ENCODE measurements around the gene CDH13. TPM values are rescaled to one million over a fixed set of nuclear protein-coding genes. Genes with fewer than 3 reads are reported as not detected.

Gene CDH13
- total RNA-seq, 4 donors from 2014 or later: 2.0 to 6.6 (median 4.1) TPM; not detected in 1

- Histone ChIP-seq H3K27me3 (no peaks in the 10 kb centered on the region), H3K36me3 (no peaks in the 10 kb centered on the region), H3K4me3 (no peak overlapping the region), H3K27ac (no peak overlapping the region), H3K9me3 (no peaks in the 10 kb centered on the region), H3K4me1 (no peaks in the 10 kb centered on the region)
- no peak for DNase-seq
- no peak for TF ChIP-seq CTCF (IDR thresholded peaks at IDR 0.05)
Measured at GRCh38 chr16:82860071-82860470, 233.3 kb downstream of the CDH13 start.

DNA sequence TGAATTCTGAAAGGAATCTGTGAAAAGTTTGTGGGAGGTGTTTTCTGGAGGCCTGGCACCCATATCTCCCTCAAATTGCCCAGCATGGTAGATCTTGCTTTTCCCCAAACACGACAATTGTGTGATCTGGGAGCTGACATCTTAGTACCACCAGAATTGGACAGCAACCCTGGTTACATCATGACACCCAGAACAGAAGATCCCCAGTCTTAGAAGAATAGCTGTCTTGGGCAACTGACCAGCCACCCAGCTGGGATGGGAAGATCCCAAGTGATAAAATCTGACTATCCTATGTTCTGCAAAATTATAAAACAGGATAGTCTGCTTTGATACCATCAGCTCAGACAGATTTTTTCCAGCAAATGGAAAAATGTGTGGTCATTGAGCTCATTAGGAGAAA lies 235.3 kb downstream of the CDH13 start:
- DNase-seq: no peak

DNA sequence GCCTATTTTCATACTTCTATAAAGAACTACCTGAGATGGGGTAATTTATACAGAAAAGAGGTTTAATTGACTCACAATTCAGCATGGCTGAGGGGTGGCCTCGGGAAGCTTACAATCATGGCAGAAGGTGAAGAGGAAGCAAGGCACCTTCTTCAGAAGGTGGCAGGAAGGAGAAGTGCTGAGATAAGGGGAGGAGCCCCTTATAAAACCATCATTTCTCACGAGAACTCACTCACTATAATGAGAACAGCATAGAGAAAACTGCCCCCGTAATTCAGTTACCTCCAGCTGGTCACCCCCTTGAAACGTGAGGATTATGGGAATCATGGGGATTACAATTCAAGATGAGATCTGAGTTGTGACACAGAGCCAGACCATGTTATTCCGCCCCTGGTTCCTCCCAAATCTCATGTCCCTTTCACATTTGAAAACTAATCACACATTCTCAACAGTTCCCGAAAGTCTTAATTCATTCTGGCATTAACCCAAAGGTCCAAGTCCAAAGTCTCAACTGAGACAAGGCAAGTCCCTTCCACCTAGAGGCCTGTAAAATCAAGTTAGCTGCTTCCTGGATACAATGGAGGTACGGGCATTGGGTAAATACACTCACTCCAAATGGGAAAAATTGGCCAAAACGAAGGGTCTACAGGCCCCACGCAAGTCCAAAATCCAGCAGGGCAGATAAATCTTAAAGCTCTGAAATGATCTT lies 237.7 kb downstream of the CDH13 start:
- DNase-seq: peak in 1 of 3 donors; percentile 51
- H3K36me3 ChIP-seq: no peaks in the 10 kb centered on the region

More for the DNA sequence above, 235.3 kb downstream of the CDH13 start:
- Histone ChIP-seq H3K9me3 (no peaks in the 10 kb centered on the region), H3K27me3 (no peaks in the 10 kb centered on the region), H3K4me1 (no peaks in the 10 kb centered on the region), H3K27ac (no peak overlapping the region), H3K4me3 (no peak overlapping the region), H3K36me3 (no peaks in the 10 kb centered on the region)
- no peak for TF ChIP-seq POLR2A (IDR thresholded peaks at IDR 0.05)
- no peak for TF ChIP-seq CTCF (IDR thresholded peaks at IDR 0.05)

DNA sequence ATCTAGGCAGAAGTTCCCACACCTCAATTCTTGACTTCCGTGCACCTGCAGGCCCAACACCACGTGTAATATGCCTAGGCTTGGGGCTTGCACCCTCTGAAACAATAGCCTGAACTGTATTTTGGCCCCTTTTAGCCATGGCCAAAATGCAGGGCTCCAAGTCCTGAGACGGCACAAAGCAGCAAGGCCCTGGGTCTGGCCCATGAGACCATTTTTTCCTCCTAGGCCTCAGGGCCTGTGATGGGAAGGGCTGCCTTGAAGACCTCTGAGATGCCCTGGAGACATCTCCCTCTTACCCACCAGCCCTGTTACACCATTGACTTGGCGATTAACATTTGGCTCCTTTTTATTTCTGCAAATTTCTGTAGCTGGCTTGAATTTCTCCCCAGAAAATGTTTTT lies 238.6 kb downstream of the CDH13 start:
- no peaks in the 10 kb centered on the region for H3K27me3 ChIP-seq
- no peak overlapping the region for H3K4me3 ChIP-seq
- H3K36me3 ChIP-seq: no peaks in the 10 kb centered on the region
- no peak for DNase-seq
- peaks cover 0 to 6% (median 0%) of the 10 kb centered on the region in 4 donors for H3K4me1 ChIP-seq
- TF ChIP-seq CTCF (IDR thresholded peaks at IDR 0.05): no peak
- no peak for TF ChIP-seq POLR2A (IDR thresholded peaks at IDR 0.05)
- H3K27ac ChIP-seq: no peak overlapping the region
- no peaks in the 10 kb centered on the region for H3K9me3 ChIP-seq

More for the DNA sequence above, 237.7 kb downstream of the CDH13 start:
- no peak overlapping the region for H3K4me3 ChIP-seq
- H3K9me3 ChIP-seq: no peaks in the 10 kb centered on the region
- peak overlapping the region in 2 of 4 donors; percentile 24 to 48 for H3K27ac ChIP-seq
- peaks cover 0 to 6% (median 0%) of the 10 kb centered on the region in 4 donors for H3K4me1 ChIP-seq
- TF ChIP-seq POLR2A (IDR thresholded peaks at IDR 0.05): no peak
- TF ChIP-seq CTCF (IDR thresholded peaks at IDR 0.05): peak in 3 of 6 experiments; percentile 11 to 23 (median 22)
- H3K27me3 ChIP-seq: no peaks in the 10 kb centered on the region

- Histone ChIP-seq H3K9me3 (no peaks in the 10 kb centered on the region), H3K4me1 (peaks cover 0 to 6% (median 0%) of the 10 kb centered on the region in 4 donors), H3K36me3 (no peaks in the 10 kb centered on the region), H3K27me3 (no peaks in the 10 kb centered on the region), H3K27ac (no peak overlapping the region), H3K4me3 (no peak overlapping the region)
- no peak for TF ChIP-seq CTCF (IDR thresholded peaks at IDR 0.05)
- TF ChIP-seq POLR2A (IDR thresholded peaks at IDR 0.05): no peak
- DNase-seq: peak in 1 of 3 donors; percentile 55
Measured at GRCh38 chr16:82867485-82867884, 240.7 kb downstream of the CDH13 start.

All from Peyer's patch (tissue), 4 donors.